Stimulated activated CD8-positive, alpha-beta memory T cell treated with anti-CD3 and anti-CD28 coated beads, Interleukin-7, amount 100 ng/mL, for 4 hours (primary cell): ENCODE results near the gene ZSCAN5B.

Experiments
- DNase-seq, 2 donors: peaks; one replicate each; pipeline ENCODE4 v3.0.0-alpha.2; 2020; ENCODE audit warnings: low read depth in 2 of 2

ZSCAN5B gene

DNA sequence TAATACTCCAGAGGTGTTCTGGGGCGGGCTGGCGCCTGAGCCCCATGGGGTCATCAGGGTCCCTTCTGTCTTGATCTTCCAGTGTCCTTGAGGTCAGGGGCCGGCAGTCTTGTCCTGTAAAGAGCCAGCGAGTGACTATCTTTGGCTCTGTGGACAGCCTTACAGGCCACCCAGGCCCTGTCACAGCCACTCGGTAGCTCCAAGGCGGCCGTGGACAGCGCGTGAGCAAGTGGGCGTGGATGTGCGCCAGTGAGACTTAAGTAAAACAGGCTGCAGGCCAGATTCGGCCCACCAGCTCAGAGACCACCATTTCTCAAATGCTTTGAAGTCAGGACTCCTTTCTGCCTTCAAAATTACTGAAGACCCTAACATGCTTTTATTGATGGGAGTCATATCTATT lies 52.8 kb downstream of the ZSCAN5B start:
- no peak for DNase-seq

DNA sequence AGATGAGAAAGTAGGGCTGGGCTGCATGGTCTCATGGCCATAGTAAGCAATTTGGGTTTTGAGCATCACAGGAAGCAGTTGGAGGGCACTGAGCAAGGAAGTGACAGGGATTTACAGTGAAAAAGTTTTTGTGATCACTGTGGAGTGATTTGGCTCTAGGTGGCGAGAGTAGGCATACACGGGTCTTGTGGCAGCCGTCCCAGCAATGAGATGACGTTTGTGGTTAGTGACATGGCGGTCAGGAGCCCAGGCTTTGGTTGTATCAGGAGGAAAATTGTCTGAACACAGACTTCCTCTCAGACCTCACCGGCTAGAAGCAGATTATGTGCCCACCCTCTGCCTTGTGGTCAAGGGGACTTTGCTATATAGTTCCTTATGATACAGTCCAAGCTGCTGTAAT lies 53.2 kb downstream of the ZSCAN5B start:
- DNase-seq, result no peak

DNA sequence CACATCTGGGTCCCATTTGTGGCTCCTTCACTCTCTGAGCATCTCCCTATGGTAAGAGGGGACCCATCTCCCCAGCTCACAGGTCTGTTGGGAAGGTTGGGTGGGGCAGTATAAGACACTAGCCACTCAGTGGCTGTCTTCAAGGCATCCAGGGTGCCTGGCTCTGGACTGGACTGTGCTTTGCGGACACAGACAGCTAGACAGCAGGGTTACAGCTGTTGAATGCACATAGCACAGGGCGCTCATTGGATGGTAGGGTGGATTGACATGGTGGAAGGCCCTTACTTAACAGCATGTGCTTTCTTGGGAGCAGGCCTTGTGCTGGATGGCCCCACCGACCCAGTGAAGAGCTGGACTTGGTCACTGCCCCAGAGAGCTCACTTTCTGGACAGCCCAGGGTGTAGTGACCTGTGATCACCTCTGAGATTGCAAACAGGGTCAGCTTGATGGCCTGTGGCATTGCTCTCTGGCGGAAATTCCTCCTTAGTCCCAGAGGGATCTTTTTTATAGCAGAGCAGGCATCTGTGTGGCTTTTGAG lies 54.6 kb downstream of the ZSCAN5B start:
- DNase-seq, result no peak

DNA sequence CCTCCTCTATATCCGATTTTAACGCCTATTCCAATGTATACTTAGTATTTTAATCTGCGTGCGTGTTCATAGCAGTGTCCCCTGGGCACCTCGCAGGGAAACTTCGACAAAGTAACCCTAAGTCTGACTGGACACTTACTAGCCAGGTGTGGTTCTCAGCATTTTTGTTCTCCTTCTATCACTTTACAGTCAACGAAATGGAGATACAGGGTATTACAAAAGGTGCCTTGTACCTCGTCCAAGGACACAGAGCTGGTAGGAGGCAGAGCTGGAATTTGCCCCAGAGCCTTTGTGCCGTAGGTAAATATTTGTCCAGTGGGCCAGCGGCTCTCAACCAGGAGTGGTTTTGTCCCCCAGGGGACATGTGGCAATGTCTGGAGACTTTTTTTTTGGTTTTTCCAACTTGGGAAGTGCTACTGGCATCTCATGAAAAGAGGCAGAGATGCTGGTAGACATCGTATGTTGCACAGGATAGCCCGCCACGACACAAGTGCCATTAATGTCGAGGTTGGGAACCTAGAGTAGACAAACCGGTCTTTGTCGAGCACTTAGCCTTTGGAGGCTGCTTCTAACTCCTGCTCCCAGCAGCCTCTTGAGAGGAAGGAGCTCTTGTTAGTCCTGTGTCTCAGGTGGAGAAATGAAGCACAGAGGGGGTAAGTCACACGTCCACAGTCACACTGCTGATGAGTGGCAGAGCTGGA lies 55.3 kb downstream of the ZSCAN5B start:
- DNase-seq, result no peak

DNA sequence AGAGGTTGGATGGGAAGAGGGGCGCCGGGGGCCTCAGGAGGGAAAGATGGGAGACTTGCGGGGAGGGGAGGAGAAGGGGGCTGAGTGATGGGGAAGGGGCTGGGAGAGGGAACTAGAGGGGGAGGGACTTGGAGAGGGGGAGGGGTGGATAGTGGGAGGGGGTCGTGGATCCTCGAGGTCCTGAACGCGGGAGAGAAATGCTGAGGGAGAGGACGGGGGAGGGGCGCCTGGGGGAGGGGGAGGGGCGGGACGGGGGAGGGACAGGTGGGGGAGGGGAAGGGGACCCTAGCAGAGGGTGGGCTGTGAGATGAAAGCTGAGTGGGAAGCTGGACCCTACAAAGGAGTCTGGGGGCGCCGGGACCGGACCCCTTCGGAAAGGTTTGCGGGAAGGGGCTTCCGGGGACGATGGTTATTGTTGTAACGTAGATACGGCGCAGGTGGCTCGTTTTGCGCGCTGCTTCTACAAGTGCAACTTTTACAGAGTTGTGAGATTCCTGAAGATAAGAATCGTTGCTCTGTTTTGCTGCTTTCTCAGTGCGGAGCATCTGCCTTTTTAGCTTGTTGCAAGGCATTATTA lies 56.1 kb downstream of the ZSCAN5B start:
- no peak for DNase-seq

DNA sequence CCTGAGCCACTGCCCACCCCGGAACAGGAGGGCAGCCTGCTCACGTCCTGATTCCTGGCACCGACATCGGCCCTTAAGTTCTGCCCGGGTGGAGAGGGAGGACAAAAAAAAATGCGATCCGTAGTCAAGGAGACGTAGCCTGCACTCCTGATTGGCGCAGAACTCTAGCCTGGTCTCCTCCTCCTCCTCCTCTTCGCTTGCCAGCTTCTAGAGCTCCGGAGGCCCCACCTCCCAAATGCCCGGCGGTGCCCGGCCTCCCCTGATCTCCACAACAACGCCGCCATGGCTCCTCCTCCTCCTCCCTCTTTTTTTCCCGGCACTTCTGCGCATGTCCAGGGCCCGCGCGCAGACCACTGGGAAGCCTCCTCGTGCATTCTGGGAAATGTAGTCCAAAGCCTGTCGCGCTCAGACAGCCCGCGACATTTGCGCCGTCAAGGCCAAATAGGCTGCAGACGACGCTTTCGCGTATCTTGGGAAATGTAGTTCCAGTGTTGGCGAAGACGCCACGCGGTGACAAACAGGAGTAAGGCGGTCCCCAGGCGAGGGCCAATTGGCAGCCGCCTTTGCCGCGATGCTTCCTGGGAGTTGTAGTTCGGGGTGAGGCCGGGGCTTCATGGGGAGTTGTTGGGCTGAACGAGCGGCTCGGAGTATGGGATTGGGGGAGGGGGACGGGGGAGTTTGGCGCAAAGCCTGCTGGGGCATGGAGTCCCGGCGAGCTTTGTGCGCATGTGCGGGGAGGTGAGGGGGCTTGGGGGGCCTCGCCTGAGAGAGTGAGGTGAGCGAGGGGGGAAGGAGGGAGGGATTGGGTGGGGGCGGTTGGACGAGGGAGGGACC lies 56.8 kb downstream of the ZSCAN5B start, which contains the start of gene ZNF444:
TSS of gene ZNF444 (plus strand) at position 705 of the 834 bp plus-strand sequence. CDS start 5,625 bp downstream, outside the sequence.
- peak; percentile 99 to 100 for DNase-seq

DNA sequence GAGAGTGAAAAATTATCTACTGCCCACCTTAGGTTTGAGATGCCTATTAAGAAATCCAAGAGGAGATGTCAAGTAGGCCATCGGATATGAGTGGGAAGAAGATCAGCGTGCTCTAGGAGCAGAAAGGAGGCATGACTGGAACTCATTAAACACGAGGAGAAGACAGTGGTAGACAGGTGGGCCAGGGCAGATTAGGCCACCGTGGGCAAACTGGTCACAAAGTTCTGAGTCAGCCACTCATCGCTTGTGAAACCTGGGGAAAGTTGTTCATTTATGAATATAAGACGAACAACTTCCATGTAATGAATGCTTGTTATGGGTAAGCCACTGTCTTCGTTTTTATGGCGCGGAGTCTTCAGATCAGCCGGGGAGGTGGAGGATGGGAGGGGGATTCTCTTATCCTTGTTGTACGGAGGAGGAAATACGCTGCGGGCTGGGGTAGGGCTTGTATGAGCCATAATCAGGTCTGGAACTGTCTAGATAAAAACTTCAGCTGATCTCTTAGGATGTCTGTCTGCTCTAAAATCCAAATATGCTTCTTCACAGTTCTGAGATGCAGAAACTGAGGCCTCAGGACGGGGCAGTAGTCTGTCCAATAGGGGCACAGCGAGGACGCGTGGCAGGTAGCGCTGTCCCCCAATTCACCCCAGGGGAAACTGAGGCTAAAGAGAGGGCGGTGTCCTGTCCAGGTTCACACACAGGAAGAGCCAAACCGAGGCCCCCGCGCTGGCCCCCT lies 57.6 kb downstream of the ZSCAN5B start:
- DNase-seq, result no peak
